Activated naive CD4-positive, alpha-beta T cell treated with anti-CD3 and anti-CD28 coated beads, Interleukin-2, amount 50 U/mL, for 24 hours (primary cell): ENCODE data around the gene CSNK1A1.
"Not testable (repeated sequence)": the region's sequence is repeated elsewhere in the genome, so short reads cannot be mapped to it uniquely, and the experiment has no call there.

Experiments
- H3K27ac Mint-ChIP-seq: one replicate; pipeline ENCODE4 v1.8.0; 2021; ENCODE audit warnings: mild to moderate bottlenecking, mixed read lengths
- H3K27me3 Mint-ChIP-seq: one replicate; pipeline ENCODE4 v1.8.0; 2021; ENCODE audit warnings: mixed read lengths
- H3K36me3 Mint-ChIP-seq: one replicate; pipeline ENCODE4 v1.8.0; 2021; ENCODE audit warnings: mixed read lengths
- H3K4me1 Mint-ChIP-seq: one replicate; pipeline ENCODE4 v1.8.0; 2021; ENCODE audit warnings: mixed read lengths
- H3K4me3 Mint-ChIP-seq: one replicate; pipeline ENCODE4 v1.8.0; 2021; ENCODE audit warnings: mild to moderate bottlenecking, mixed read lengths
- H3K9me3 Mint-ChIP-seq: one replicate; pipeline ENCODE4 v1.8.0; 2021; ENCODE audit warnings: mixed read lengths

Gene CSNK1A1

DNA sequence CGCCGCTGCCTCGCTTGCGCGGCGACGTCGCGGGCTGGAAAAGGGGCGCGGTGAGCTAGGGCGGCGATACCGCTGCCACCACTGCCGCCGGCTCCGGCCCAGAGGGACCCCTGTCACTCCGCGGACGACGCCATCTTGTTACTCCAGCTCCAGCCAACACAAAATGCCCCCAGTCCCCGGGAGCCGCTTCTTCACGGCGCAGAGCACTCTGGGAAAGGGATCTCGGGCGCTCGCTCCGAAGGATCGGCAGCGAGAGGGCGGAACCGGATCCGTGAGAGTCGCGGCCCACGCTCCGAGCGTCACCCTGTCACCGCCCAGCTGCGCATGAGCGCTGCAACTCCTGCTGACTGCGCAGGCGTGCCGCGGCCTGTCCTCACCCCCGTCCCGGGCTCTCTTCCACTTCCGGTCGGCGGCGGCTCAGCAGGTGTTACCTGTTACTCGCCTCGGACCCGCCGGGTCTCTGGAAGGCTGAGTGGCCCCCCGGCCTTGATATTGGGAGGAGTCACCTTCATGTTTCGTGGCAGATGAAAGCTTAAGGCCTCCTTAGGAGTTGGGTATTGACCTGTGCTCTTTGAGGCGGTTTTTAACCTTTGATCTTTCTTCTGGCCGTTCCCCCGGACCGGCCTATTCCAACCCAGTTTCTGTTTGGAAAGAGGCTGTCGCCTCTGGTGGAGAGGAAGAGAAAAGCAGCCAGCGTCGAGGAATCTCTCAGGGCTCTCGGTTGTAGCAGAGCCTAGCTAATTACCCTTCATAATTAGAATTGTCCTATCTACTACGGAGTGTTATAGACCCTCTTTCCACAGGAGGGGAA, at the start of gene CSNK1A1:
Gene CSNK1A1 (minus strand): TSS at position 213 of the 811 bp plus-strand sequence. CDS start 475 bp downstream, outside the sequence.
- H3K4me1 Mint-ChIP-seq, result peaks cover 34% of the 10 kb centered on the region
- H3K9me3 Mint-ChIP-seq, result no peaks in the 10 kb centered on the region

DNA sequence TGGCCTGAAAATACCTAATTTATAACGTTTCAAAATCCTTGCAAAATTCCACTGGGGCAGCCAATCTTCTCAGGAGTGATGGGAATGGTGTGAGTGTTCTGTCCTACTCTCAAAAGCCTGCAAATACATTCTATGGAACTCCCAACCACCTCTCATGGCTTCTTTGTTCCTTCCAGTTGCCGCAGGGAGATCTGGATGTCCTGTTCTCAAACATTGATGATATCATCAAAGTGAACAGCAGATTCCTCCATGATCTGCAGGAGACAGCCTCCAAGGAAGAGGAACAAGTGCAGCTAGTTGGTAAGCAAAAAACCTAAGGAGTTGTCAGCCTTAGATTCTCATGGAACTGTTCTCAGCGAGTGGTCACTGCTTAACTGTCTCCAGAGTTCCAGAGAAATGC, 49.7 kb upstream of the CSNK1A1 start:
- H3K36me3 Mint-ChIP-seq, result no peaks in the 10 kb centered on the region
- no peak overlapping the region for H3K4me3 Mint-ChIP-seq
- no peaks in the 10 kb centered on the region for H3K9me3 Mint-ChIP-seq
- peaks cover under 1% of the 10 kb centered on the region for H3K4me1 Mint-ChIP-seq
- H3K27ac Mint-ChIP-seq, result no peak overlapping the region
- H3K27me3 Mint-ChIP-seq, result no peaks in the 10 kb centered on the region

More for the DNA sequence above, at the start of gene CSNK1A1:
- Mint-ChIP-seq H3K4me3 (peak within 1 kb of the TSS; percentile 97), H3K36me3 (peaks cover 22% of the 10 kb centered on the region), H3K27me3 (no peaks in the 10 kb centered on the region), H3K27ac (peak within 1 kb of the TSS; percentile 99)

DNA sequence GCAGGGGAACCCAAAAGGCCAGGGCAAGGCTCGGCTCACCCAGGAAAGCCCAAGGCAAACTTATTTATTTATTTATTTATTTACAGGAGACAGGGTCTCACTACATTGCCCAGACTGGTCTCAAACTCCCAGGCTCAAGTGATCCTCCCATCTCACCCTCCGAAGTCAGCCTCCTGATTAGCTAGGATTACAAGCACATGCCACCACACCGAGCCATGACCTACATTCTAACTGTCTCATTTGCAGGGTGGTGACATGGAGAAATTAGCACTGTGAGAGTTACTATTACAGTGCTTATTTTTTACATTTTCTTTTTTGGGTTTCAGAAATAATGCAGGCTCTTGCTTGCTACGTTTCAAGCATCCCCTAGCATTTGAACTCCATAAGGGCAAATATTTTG, 48.1 kb upstream of the CSNK1A1 start:
- no peak overlapping the region for H3K27ac Mint-ChIP-seq
- no peaks in the 10 kb centered on the region for H3K4me1 Mint-ChIP-seq
- H3K9me3 Mint-ChIP-seq, result no peaks in the 10 kb centered on the region
- no peaks in the 10 kb centered on the region for H3K36me3 Mint-ChIP-seq
- no peak overlapping the region for H3K4me3 Mint-ChIP-seq
- H3K27me3 Mint-ChIP-seq, result no peaks in the 10 kb centered on the region

DNA sequence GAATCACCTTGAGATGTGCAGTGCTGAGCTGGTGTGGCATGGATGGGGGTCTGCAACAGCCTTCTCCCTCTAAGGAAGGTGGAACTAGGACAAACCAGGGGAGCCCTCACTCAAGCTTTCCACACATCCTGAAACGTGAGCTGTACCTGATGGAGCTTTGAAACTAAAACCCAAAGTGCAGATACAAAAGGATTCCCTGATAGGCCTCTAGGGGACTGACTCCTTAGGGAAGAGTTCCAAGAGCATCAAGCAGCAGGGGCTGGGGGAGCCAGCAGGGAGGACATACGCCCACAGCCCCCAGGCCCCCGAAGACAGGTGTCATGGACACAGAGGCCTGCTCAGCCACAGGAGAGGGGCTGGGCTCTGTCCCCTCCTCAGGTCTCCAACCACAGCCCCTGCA, 47.7 kb upstream of the CSNK1A1 start:
- H3K36me3 Mint-ChIP-seq, result no peaks in the 10 kb centered on the region
- no peaks in the 10 kb centered on the region for H3K27me3 Mint-ChIP-seq
- no peak overlapping the region for H3K4me3 Mint-ChIP-seq
- no peaks in the 10 kb centered on the region for H3K4me1 Mint-ChIP-seq
- H3K27ac Mint-ChIP-seq, result no peak overlapping the region
- no peaks in the 10 kb centered on the region for H3K9me3 Mint-ChIP-seq

DNA sequence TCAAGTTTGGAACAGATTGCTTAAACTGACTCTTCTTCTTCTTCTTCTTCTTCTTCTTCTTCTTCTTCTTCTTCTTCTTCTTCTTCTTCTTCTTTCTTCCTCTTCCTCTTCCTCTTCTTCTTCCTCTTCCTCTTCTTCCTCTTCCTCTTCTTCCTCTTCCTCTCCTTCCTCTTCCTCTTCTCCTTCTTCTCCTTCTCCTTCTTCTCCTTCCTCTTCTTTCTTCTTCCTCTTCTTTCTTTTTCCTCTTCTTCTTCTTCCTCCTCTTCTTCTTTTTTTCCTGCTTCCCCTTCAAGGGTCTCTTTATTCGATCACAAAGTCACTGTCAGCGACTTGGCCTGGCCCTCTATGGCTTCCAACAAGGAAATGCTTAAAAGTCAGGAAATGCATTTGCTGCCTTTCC, 47.0 kb upstream of the CSNK1A1 start:
- H3K27me3 Mint-ChIP-seq, H3K27ac Mint-ChIP-seq, H3K9me3 Mint-ChIP-seq, H3K4me1 Mint-ChIP-seq, H3K4me3 Mint-ChIP-seq, H3K36me3 Mint-ChIP-seq: not testable (repeated sequence)

DNA sequence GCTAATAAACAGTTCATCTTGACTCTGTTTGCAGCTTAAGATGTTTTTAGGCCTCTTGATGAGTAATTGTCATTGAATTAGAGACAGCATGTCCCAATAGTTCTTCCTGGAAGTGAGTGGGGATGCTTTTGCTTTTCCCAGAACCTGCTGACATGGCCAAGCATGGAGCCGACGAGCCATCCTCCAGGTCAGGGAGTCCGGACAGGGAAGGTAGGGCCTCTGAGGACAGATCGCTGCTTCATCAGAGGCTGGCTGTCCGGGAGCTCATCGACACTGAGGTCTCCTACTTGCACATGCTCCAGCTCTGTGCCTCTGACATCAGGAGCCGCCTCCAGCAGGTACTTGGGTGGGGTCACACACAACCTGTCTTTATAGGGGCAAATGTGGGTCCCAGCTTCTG, 46.4 kb upstream of the CSNK1A1 start:
- no peak overlapping the region for H3K4me3 Mint-ChIP-seq
- no peaks in the 10 kb centered on the region for H3K9me3 Mint-ChIP-seq
- H3K27ac Mint-ChIP-seq, result no peak overlapping the region
- H3K4me1 Mint-ChIP-seq, result no peaks in the 10 kb centered on the region
- no peaks in the 10 kb centered on the region for H3K27me3 Mint-ChIP-seq
- H3K36me3 Mint-ChIP-seq, result no peaks in the 10 kb centered on the region

DNA sequence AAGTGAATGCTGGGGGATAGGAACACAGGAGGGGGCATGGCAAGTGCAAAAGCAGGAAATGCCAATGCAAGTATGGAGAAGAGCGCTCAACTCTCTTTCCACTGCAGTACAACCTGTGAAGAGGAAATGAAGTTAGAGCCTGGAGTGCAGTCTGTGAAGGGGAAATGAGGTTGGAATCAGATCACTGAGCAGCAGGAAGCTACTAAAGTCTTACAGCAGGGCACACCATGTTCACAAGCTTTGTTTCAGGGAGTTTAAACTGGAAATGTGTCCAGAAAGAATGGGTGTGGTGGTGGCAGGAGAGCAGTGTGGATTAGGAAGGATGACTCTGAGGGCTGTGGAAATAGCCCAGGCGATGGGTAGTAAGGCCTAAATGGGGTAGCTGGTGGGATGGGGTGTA, 45.5 kb upstream of the CSNK1A1 start:
- H3K27me3 Mint-ChIP-seq, result no peaks in the 10 kb centered on the region
- no peak overlapping the region for H3K27ac Mint-ChIP-seq
- H3K4me3 Mint-ChIP-seq, result no peak overlapping the region
- H3K9me3 Mint-ChIP-seq, result no peaks in the 10 kb centered on the region
- no peaks in the 10 kb centered on the region for H3K36me3 Mint-ChIP-seq
- no peaks in the 10 kb centered on the region for H3K4me1 Mint-ChIP-seq

DNA sequence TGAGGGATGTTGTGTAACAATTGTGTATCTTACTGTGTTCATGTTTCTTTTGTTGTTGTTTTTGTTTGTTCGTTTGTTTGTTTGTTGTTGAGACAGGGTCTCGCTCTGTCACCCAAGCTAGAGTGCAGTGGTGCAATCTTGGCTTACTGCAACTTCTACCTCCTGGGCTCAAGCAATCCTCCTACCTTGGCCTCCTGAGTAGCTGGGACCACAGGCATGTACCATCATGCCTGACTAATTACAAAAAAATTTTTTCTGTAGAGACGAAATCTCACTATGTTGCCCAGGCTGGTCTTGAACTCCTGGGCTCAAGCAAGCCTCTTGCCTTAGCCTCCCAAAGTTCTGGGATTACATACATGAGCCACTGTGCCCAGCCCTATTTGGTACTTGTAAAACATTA, 43.9 kb upstream of the CSNK1A1 start:
- not testable (repeated sequence) for H3K9me3 Mint-ChIP-seq, H3K36me3 Mint-ChIP-seq, H3K4me1 Mint-ChIP-seq, H3K27me3 Mint-ChIP-seq, H3K27ac Mint-ChIP-seq, H3K4me3 Mint-ChIP-seq

DNA sequence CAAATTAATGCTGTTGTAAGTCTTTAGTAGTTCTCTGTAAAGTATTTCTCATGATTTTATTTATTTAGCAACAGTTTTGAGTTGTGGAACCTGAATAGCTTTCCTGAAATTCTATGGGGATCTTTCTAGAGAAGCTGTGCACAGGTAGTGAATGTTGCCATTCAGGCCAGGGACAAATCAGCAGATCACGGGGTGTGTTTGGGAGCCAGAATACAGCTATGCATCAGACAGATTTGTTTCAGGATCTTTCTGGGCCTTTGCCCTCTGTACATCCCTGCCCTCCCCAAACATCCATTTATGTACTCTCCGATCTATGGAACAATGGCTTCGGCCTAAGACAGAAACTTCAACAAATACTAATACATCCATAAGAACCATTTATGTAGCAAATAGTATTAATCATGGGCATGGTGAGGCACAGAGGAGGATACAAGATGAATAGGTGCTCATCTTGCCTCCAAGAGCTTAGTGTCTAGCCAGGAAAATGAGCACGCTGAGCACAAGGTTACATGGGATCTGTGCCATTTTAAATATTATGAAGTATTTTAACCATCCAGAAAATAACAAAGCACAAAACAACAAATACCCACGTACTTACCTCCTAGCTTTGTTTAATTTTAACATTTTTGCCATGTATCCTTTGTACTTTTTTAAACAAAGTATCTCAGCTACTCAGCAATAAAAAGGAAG, 43.1 kb upstream of the CSNK1A1 start:
- H3K4me3 Mint-ChIP-seq, result no peak overlapping the region
- H3K4me1 Mint-ChIP-seq, result no peaks in the 10 kb centered on the region
- H3K27ac Mint-ChIP-seq, result no peak overlapping the region
- H3K27me3 Mint-ChIP-seq, result no peaks in the 10 kb centered on the region
- no peaks in the 10 kb centered on the region for H3K36me3 Mint-ChIP-seq
- H3K9me3 Mint-ChIP-seq, result no peaks in the 10 kb centered on the region

DNA sequence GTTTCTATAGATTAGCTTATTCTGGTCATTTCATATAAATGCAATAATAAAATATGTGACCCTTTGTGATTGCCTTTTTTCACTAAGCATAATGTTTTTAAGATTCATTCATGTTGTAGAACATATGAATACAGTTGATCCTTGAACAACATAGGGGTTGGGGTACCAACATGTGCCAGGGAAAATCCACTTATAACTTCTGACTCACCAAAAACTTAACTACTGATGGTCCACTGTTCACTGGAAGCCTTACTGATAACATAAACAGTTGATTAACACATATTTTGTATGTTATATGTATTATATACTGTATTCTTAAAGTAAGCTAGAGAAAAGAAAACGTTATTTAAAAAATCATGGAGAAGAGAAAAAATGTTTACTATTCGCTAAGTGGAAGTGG, 42.1 kb upstream of the CSNK1A1 start:
- H3K27me3 Mint-ChIP-seq, result no peaks in the 10 kb centered on the region
- no peak overlapping the region for H3K27ac Mint-ChIP-seq
- no peak overlapping the region for H3K4me3 Mint-ChIP-seq
- no peaks in the 10 kb centered on the region for H3K4me1 Mint-ChIP-seq
- no peaks in the 10 kb centered on the region for H3K9me3 Mint-ChIP-seq
- no peaks in the 10 kb centered on the region for H3K36me3 Mint-ChIP-seq

DNA sequence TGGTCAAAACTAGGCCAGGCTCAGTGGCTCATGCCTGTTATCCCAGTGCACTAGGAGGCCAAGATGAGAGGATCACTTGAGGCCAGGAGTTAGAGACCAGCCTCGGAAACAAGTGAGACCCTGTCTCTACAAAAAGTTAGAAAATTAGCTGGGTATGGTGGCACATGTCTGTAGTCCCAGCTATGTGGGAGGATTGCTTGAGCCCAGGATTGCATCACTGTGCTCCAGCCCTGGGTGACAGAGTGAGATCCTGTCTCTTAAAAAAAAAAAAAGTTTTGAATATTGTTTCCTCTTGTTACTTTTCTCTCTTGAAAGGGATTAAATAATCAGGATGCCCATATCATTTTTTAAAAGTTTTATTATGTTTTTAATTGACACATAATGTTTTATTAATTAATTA, 37.7 kb upstream of the CSNK1A1 start:
- Mint-ChIP-seq H3K4me1 (peaks cover 6% of the 10 kb centered on the region), H3K27me3 (no peaks in the 10 kb centered on the region), H3K9me3 (no peaks in the 10 kb centered on the region), H3K27ac (no peak overlapping the region), H3K4me3 (no peak overlapping the region), H3K36me3 (no peaks in the 10 kb centered on the region)

DNA sequence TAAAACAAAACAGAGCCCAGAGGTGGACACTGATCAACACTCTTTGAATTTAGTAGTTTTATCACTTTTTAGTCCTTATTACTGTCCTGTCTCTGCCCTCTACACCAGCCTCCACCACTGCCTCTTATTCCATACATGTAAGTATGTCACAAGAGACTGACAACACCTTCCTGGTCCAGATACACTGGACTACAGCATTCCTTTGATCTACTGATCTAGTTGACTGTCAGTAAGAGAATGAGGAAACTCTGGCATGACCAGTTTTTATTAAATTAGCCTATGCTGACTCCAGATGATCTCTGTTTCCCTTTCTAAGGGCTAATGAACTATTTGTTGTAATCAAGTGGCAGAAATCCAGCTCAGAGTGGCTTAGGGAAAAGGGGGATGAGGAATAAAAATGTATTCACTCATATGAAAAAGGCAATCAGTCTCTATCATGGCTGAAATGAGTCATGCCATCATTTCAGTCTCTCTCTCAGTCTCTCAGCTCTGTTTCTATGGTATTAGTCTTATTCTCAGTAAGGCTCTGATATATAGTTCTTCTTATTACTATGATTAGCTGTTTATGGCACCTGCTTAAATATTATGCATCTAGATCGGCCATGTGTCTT, 35.6 kb upstream of the CSNK1A1 start:
- no peaks in the 10 kb centered on the region for H3K9me3 Mint-ChIP-seq
- no peak overlapping the region for H3K4me3 Mint-ChIP-seq
- H3K27me3 Mint-ChIP-seq, result no peaks in the 10 kb centered on the region
- no peaks in the 10 kb centered on the region for H3K36me3 Mint-ChIP-seq
- H3K27ac Mint-ChIP-seq, result no peak overlapping the region
- H3K4me1 Mint-ChIP-seq, result peaks cover 6% of the 10 kb centered on the region

DNA sequence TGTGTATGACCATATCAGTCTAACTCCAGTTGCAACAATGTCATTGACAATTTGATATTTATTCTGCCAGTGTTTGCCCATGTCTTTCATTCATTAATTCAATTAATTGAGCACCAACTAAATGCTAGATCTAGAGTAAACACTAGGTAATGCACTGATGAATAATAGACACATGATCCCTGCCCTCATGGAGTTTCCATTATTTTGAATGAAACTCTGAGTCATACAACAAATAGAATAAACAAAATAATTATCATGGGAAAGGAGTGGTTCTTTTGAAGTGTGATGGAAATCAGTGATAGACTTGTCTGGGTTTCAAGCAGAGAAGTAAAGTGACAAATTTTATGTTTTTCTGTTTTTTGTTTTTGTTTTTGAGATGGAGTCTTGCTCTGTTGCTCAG, 34.7 kb upstream of the CSNK1A1 start:
- H3K27ac Mint-ChIP-seq, result no peak overlapping the region
- no peak overlapping the region for H3K4me3 Mint-ChIP-seq
- peaks cover 7% of the 10 kb centered on the region for H3K4me1 Mint-ChIP-seq
- no peaks in the 10 kb centered on the region for H3K27me3 Mint-ChIP-seq
- H3K9me3 Mint-ChIP-seq, result no peaks in the 10 kb centered on the region
- H3K36me3 Mint-ChIP-seq, result no peaks in the 10 kb centered on the region

DNA sequence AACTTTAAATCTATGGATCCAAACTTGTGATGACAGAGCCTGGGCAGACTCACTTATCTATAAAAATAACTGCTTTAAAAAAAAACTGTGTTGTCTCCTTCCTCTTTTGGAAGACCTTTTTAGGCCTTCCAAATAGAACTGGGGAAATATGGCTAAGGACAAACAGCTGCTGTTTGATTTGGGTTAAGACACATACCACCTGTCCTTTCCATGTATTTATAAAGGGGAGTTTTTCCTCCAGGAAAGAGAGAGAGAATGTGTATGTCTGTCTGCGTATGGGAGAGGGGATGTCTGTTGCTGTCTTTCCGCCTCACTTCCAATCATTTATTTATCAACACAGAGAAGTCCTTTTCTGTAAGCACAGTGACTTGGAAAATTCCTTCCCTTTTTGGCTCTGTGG, 32.9 kb upstream of the CSNK1A1 start:
- Mint-ChIP-seq H3K9me3 (no peaks in the 10 kb centered on the region), H3K27me3 (no peaks in the 10 kb centered on the region), H3K36me3 (no peaks in the 10 kb centered on the region), H3K4me3 (no peak overlapping the region), H3K4me1 (peaks cover 14% of the 10 kb centered on the region), H3K27ac (no peak overlapping the region)

DNA sequence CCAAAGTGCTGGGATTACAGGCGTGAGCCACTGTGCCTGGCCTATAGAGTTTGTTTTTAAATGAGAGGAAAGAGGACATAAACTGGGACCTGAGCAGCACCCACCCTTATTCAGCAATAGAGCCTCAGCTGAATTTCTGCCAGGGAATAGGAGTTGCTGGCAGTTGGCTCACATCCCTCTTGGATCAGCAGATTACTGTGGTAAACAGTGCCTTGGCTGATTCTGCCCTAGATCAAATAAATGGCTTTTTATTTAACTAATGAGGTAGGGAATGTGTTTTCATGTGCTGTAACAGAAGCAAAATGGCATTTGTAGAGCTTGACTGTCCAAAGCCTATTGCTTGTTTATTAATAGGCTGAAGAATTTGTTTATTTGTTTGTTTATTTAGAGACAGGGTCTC, 32.2 kb upstream of the CSNK1A1 start:
- no peaks in the 10 kb centered on the region for H3K9me3 Mint-ChIP-seq
- no peaks in the 10 kb centered on the region for H3K36me3 Mint-ChIP-seq
- no peak overlapping the region for H3K27ac Mint-ChIP-seq
- no peak overlapping the region for H3K4me3 Mint-ChIP-seq
- H3K27me3 Mint-ChIP-seq, result no peaks in the 10 kb centered on the region
- H3K4me1 Mint-ChIP-seq, result peaks cover 14% of the 10 kb centered on the region
